ENCODE measurements around the gene PLA2G3. TPM values are rescaled to one million over a fixed set of nuclear protein-coding genes. Genes with fewer than 3 reads are reported as not detected.

Gene PLA2G3
- total and polyA plus RNA-seq, 2 of the 8 experiments (the other 6 are each of a cell fraction or from before 2014, with no cell fraction given), result 18.1 to 25.9 TPM

- TF ChIP-seq TAF1 (IDR thresholded peaks at IDR 0.05; ENCODE audit: low read depth, low read length) (no peak), KDM5A (IDR thresholded peaks at IDR 0.05; ENCODE audit: low read length) (no peak), EP300 (IDR thresholded peaks at IDR 0.05; ENCODE audit: borderline replicate concordance in 1 of 2, low read depth in 2 of 2, low read length in 2 of 2) (no peak), POU5F1 (IDR thresholded peaks at IDR 0.05; ENCODE audit: low read depth, low read length) (no peak), RAD21 (IDR thresholded peaks at IDR 0.05 in 1 of 2, conservative IDR thresholded peaks at IDR 0.05 in 1 of 2; ENCODE audit: low read depth in 2 of 2, low read length in 2 of 2) (no peak)
Measured at GRCh38 chr22:31094021-31094551, 46.2 kb downstream of the PLA2G3 start (continued).

All from H1 (cell line).